Measurements from ENCODE around the gene CEP57.

DNA sequence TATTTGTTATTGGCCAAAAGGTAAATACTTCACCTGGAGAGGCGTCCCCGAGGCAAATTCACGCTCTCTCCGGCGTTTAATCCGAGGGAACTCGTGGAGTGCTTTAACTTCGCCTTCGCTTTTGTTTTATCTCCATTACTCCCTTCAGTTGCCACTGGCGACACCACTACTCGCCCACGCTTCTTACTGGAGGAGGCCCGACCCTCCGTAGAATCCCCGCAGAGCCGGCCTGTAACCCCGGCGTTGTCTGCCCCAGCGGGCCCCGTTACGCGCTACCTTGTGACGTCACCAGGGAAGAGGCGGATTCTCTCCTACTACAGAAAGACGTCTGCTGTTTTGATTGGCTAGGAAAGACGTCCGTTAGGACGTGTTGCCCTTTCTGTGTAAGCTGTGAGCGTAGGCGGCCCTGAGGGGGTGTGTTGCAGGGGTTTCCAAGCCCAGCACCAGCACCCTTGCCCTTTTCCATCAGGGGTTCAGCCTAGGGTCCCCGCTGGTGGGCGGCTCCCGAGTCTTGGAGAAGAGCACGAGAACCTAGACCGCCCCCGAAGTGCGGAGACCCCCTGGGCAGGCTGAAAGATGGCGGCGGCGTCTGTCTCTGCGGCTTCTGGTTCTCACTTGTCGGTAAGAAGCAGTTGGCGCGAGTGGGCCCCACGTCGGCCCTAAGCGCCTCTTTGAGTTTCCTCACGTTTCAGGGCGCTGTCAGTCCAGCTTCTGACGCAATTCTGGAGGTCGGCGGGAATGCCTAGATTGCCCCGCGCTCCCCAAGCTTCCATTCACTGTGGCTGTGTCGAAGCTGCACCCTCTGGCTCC is at the start of gene CEP57:
- TF ChIP-seq, protein P1, sequence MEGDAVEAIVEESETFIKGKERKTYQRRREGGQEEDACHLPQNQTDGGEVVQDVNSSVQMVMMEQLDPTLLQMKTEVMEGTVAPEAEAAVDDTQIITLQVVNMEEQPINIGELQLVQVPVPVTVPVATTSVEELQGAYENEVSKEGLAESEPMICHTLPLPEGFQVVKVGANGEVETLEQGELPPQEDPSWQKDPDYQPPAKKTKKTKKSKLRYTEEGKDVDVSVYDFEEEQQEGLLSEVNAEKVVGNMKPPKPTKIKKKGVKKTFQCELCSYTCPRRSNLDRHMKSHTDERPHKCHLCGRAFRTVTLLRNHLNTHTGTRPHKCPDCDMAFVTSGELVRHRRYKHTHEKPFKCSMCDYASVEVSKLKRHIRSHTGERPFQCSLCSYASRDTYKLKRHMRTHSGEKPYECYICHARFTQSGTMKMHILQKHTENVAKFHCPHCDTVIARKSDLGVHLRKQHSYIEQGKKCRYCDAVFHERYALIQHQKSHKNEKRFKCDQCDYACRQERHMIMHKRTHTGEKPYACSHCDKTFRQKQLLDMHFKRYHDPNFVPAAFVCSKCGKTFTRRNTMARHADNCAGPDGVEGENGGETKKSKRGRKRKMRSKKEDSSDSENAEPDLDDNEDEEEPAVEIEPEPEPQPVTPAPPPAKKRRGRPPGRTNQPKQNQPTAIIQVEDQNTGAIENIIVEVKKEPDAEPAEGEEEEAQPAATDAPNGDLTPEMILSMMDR (IDR thresholded peaks at IDR 0.05; ENCODE audit: borderline replicate concordance, extremely low read depth, low read length, poor library complexity, severe bottlenecking) = no peak
- TF ChIP-seq EZH2 (IDR thresholded peaks at IDR 0.05; ENCODE audit: borderline replicate concordance, low read depth, low read length, severe bottlenecking) = no peak
